CD1c-positive myeloid dendritic cell (primary cell): ENCODE results near the gene HDX.
A peak's percentile ranks its signal among the peaks of the same experiment; 100 is the strongest.
"Not testable (repeated sequence)": the region's sequence is repeated elsewhere in the genome, so short reads cannot be mapped to it uniquely, and the experiment has no call there.

Source experiments
- DNase-seq: peaks from one replicate; pipeline ENCODE4 v3.0.0-alpha.2; 2016; ENCODE audit errors: extremely low spot score

Gene HDX

GRCh38 chrX:84501798-84502628 lies at the start of gene HDX:
Gene HDX (minus strand): TSS chrX:84502453. CDS start chrX:84475397, 27,056 bp downstream.
- peak; percentile 84 for DNase-seq

- DNase-seq = not testable (repeated sequence)
These were observed 39.1 kb upstream of the HDX start for GRCh38 chrX:84541315-84541714.

- not testable (repeated sequence) for DNase-seq
These were observed 35.4 kb upstream of the HDX start for GRCh38 chrX:84537627-84538026.

GRCh38 chrX:84488426-84488825 lies 13.8 kb downstream of the HDX start:
- no peak for DNase-seq

- DNase-seq = peak; percentile 34
These were observed 14.6 kb downstream of the HDX start for GRCh38 chrX:84487365-84488353.

- peak; percentile 10 for DNase-seq
These were observed 23.2 kb downstream of the HDX start for GRCh38 chrX:84479086-84479485.

GRCh38 chrX:84477114-84477513 lies 25.1 kb downstream of the HDX start:
- DNase-seq = no peak

- no peak for DNase-seq
These were observed 26.7 kb downstream of the HDX start for GRCh38 chrX:84475596-84475995.

GRCh38 chrX:84475101-84475500 lies 27.2 kb downstream of the HDX start:
- no peak for DNase-seq

- no peak for DNase-seq
These were observed 33.0 kb downstream of the HDX start for GRCh38 chrX:84469226-84469625.

GRCh38 chrX:84467898-84468297 lies 34.4 kb downstream of the HDX start:
- no peak for DNase-seq

GRCh38 chrX:84453351-84454246 lies 48.7 kb downstream of the HDX start:
- DNase-seq = no peak

- DNase-seq = no peak
These were observed 61.1 kb downstream of the HDX start for GRCh38 chrX:84441143-84441542.

- peak; percentile 60 for DNase-seq
These were observed 87.1 kb downstream of the HDX start for GRCh38 chrX:84415140-84415539.

GRCh38 chrX:84363663-84364062 lies 138.6 kb downstream of the HDX start:
- no peak for DNase-seq

GRCh38 chrX:84363051-84363450 lies 139.2 kb downstream of the HDX start:
- DNase-seq = no peak

GRCh38 chrX:84362184-84362838 lies 139.9 kb downstream of the HDX start:
- DNase-seq = no peak

GRCh38 chrX:84358271-84358670 lies 144.0 kb downstream of the HDX start:
- DNase-seq = peak; percentile 46

- no peak for DNase-seq
These were observed 145.0 kb downstream of the HDX start for GRCh38 chrX:84357296-84357695.

- DNase-seq = peak; percentile 72
These were observed 161.3 kb downstream of the HDX start for GRCh38 chrX:84340968-84341367.
